LNCAP (cell line): ENCODE results near the gene NUDT21.

Source experiments
- TF ChIP-seq, protein P1 (sequence below): fragments of 450-650 bp; IDR thresholded peaks from 2 replicates; pipeline ENCODE4 v1.5.1; 2017; ENCODE audit warnings: mild to moderate bottlenecking

Gene NUDT21

DNA sequence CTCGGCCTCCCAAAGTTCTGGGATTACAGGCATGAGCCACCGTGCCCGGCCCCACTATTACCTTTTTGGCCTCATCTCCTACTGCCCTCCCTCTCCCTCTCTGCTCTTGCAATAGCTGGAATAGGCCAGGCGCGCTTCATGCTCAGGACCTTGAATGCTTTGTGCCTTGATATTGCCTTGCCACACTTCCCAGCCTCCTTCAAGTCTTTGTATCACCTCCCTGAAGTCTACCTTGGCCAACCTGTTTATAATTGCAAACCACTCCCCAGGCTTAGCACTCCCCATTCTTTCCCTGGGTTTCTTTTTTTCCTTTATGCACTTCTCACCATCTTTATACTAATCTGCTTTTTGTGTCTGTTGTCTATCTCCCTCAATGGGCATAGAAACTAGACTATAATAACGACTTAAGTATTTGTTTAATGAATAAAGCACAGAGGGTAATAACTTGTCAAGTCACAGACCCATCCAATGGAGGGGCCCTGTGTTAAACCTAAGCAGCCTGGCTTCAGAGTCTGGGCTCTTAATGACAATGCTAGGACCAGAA lies 6.9 kb upstream of the NUDT21 start:
- TF ChIP-seq, protein P1, sequence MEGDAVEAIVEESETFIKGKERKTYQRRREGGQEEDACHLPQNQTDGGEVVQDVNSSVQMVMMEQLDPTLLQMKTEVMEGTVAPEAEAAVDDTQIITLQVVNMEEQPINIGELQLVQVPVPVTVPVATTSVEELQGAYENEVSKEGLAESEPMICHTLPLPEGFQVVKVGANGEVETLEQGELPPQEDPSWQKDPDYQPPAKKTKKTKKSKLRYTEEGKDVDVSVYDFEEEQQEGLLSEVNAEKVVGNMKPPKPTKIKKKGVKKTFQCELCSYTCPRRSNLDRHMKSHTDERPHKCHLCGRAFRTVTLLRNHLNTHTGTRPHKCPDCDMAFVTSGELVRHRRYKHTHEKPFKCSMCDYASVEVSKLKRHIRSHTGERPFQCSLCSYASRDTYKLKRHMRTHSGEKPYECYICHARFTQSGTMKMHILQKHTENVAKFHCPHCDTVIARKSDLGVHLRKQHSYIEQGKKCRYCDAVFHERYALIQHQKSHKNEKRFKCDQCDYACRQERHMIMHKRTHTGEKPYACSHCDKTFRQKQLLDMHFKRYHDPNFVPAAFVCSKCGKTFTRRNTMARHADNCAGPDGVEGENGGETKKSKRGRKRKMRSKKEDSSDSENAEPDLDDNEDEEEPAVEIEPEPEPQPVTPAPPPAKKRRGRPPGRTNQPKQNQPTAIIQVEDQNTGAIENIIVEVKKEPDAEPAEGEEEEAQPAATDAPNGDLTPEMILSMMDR: no peak

GRCh38 chr16:56451753-56452689 lies 889 bp upstream of the NUDT21 start:
- TF ChIP-seq, protein P1: no peak

GRCh38 chr16:56450275-56450985 lies 702 bp downstream of the NUDT21 start:
- TF ChIP-seq, protein P1: no peak

DNA sequence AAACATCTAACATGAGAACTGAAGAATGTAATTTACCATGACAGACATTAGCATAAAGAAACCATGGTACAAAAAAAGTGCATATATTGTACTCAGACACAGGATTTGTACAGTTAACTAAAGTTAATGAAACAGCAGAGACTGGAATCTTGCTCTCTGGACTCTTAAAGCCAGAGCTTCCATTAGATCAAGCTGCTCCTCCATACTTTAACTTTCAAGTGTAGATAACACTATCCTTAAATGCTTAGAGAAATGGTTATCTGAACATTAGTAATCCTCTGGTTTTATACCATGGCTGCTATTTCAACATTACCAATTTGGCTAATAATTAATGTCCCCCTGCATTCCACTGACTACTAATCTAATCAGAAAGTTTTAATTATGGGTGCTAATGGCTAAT lies 3.1 kb downstream of the NUDT21 start:
- TF ChIP-seq, protein P1: no peak

DNA sequence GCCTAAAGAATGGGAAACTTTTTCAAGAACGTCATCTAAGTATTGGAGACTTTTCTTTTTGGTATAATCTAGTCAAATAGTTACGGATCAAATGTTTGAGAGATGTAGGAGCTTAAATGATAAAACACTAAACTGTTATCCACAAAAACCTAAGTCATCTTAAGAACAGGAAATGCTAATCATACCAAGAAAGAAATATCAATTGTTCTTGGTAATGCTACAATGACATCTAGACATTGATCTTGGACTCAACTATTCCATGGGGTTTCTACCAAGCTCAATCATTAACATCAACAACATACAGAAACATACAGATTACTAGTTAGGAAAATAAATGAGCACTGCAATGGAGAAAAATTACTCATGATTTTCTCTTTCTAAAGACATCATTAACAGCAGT lies 3.8 kb downstream of the NUDT21 start:
- TF ChIP-seq, protein P1: no peak

DNA sequence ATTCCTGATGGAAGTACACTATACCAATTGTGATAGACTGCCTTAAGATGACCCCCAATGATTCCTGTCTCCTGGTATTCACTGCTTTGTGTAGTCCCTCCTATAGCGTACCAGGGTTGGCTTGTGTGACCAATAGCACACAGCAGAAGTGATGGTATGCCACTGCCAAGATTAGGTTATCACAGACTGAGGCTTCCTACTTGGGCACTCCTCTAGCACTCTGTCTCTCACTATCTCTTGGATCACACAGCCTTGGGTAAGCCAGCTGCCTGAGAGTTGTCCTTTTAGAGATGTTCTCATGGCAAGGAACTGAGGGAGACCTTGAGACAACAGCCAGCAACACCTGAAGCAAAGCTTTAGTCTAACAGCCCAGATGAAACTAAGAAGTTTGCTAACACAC lies 13.1 kb downstream of the NUDT21 start:
- TF ChIP-seq, protein P1: no peak

DNA sequence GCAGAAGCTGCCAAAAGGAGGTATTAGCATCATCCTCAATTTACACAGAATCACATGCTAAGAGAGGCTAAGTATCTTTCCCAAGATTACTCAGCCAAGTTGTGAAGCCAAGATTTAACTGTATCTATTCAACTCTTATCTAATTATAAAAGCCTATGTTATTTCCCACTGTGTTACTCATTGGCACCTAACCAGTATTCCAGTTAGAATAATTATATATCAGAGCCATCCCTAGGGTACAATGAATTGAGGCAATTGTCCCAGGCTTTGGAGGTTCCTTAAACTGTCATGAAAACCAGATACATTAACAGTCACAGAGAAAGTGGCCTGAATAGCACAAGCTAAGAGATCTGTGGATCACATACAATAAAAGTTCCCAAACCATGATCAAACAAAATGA lies 14.9 kb downstream of the NUDT21 start:
- TF ChIP-seq, protein P1: no peak
